Naive thymus-derived CD8-positive, alpha-beta T cell (primary cell): ENCODE data around the gene GPR107. TPM values are rescaled to one million over a fixed set of nuclear protein-coding genes. Genes with fewer than 3 reads are reported as not detected.

ENCODE experiments used
- ATAC-seq, 2 donors: fragments of 150-1000 bp; cut with Tn5 transposase in 1 of 2; sonication (Bioruptor Pico), chemical (Tn5 transposase) in 1 of 2; 1 replicate in 1 of 2; 2 replicates in 1 of 2; pipeline ENCODE4 v1.10.0; 2021; ENCODE audit warnings: mild to moderate bottlenecking in 2 of 2, moderate library complexity in 2 of 2
- POLR2A ChIA-PET: fragments of 350-600 bp; sonication (Branson Sonifier 250); formaldehyde crosslinking; loops from one replicate; lab custom pipeline; 2021; ENCODE audit warnings: antibody characterized with exemption; lab: Charles Lee
- DNase-seq, 10 donors: peaks; one replicate each; pipeline versions ENCODE4 v3.0.0 to v3.0.0-alpha.2; 2020 to 2022
- H3K27ac Mint-ChIP-seq, 10 donors: one replicate each; pipeline ENCODE4 v1.8.0; 2020 to 2022; ENCODE audit warnings: mild to moderate bottlenecking in 10 of 10, mixed read lengths in 10 of 10, moderate library complexity in 4 of 10, inconsistent platforms in 1 of 10
- H3K27me3 Mint-ChIP-seq, 5 donors: one replicate each; pipeline ENCODE4 v1.8.0; 2021 to 2022; ENCODE audit warnings: mixed read lengths in 5 of 5
- H3K36me3 Mint-ChIP-seq, 3 donors: one replicate each; pipeline ENCODE4 v1.8.0; 2020 to 2022; ENCODE audit warnings: mixed read lengths in 3 of 3, mild to moderate bottlenecking in 2 of 3, inconsistent platforms in 1 of 3
- H3K4me1 Mint-ChIP-seq, 4 donors: one replicate each; pipeline ENCODE4 v1.8.0; 2021 to 2022; ENCODE audit warnings: mixed read lengths in 4 of 4
- H3K4me3 Mint-ChIP-seq, 10 donors: one replicate each; pipeline ENCODE4 v1.8.0; 2020 to 2022; ENCODE audit warnings: mild to moderate bottlenecking in 10 of 10, mixed read lengths in 10 of 10, moderate library complexity in 6 of 10, inconsistent platforms in 1 of 10
- H3K9me3 Mint-ChIP-seq, 9 donors: one replicate each; pipeline ENCODE4 v1.8.0; 2020 to 2022; ENCODE audit warnings: mixed read lengths in 9 of 9, mild to moderate bottlenecking in 3 of 9, inconsistent platforms in 1 of 9, moderate library complexity in 1 of 9
- polyA plus RNA-seq, 3 donors: library from polyadenylated mRNA; unstranded; fragments of 300-500 nt; fragmentation: Illumina TruSeq; gene quantifications; one replicate each; pipeline ENCODE4 v1.2.3, GENCODE V29; 2021
- total RNA-seq, 8 experiments: library from RNA in 2 of 8; stranded (reverse) in 2 of 8; gene quantifications; one replicate each; pipeline ENCODE4 v1.2.3 and lab custom pipeline; 2021 to 2026

GPR107 gene
- total and polyA plus RNA-seq, 5 experiments from 2014 or later: 1.4 to 25.3 (median 3.2) TPM

DNA sequence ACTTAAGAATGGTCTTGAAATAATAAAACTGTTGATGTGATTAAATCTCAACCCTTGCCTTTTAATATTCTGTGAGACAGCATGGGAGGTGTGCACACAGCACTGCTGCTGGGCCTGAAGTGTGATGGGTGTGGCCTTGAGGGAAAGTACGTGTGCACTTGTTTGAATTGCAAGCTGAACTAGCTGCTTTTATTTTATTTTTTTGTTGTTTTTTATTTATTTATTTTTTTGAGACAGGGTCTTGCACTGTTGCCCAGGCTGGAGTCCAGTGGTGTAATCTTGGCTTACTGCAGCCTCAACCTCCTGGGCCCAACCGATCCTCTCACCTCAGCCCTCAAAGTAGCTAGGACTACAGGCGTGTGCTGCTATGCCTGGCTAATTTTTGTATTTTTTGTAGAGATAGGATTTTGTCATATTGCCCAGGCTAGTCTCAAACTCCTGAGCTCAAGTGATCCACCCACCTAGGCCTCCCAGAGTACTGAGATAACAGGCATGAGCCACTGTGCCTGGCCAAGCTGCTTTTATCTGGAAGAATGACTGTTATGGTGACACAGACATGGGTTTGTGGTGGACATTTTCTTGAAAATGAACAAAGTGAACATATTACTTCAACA is 58.9 kb downstream of the GPR107 start:
- H3K4me3 Mint-ChIP-seq: no peak overlapping the region
- H3K4me1 Mint-ChIP-seq: peaks cover 5 to 16% (median 8%) of the 10 kb centered on the region in 4 donors
- peaks cover 0 to 46% (median 4%) of the 10 kb centered on the region in 3 donors for H3K36me3 Mint-ChIP-seq
- H3K9me3 Mint-ChIP-seq: no peaks in the 10 kb centered on the region
- POLR2A ChIA-PET: interaction anchor here (0.8 kb wide), 1 partner anchor 19 kb away, joined by 3 read pairs; no protein-coding TSS in a partner anchor
- no peaks in the 10 kb centered on the region for H3K27me3 Mint-ChIP-seq
- peak overlapping the region in 1 of 10 donors; percentile 6 for H3K27ac Mint-ChIP-seq
- DNase-seq (no peak), ATAC-seq (no peak)

DNA sequence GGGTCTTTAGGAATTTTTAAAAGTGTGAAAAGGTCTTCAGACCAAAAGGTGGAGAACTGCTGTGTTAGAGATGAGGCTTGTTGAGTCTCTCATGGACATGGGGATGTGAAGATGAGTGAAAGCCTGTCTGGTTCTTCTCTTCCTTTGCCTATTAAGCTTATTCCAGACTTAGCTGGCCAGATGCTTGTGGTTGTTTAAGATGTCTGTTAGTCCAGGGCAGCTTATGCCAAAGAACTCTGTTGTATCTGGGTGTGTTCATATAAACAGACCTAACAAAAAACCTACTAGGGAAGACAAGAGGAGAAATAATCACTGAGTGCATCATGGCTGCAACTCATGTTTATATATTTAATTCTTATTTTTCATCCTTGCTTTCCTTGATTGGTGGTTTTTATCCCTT is 61.0 kb downstream of the GPR107 start:
- Mint-ChIP-seq H3K4me1 (peaks cover 5 to 11% (median 5%) of the 10 kb centered on the region in 4 donors), H3K27me3 (no peaks in the 10 kb centered on the region), H3K4me3 (no peak overlapping the region), H3K9me3 (no peaks in the 10 kb centered on the region), H3K27ac (no peak overlapping the region), H3K36me3 (peaks cover 0 to 38% (median 4%) of the 10 kb centered on the region in 3 donors)
- POLR2A ChIA-PET: no interaction called here
- no peak for ATAC-seq
- no peak for DNase-seq

DNA sequence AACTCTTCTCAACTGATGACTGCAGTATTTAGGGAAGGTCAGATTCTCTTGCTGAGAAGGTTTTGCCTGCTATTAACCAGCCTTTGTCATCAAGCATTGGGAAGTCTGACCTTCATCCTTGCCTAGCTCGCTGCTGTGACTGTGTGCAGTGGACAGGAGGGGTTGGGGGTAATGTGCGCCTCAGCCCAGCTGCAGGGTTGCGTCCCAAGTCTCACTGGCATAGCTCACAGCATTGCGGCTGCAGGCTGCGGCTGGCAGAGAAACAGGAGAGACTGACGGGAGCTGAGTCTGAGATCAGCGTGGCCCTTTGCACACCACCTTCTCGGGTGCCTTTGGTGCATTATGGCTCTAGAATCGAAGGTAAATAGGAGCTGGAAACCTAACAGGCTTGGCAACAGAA is 62.6 kb downstream of the GPR107 start:
- POLR2A ChIA-PET: no interaction called here
- peaks cover 0 to 40% (median 3%) of the 10 kb centered on the region in 3 donors for H3K36me3 Mint-ChIP-seq
- peak overlapping the region in 1 of 10 donors; percentile 19 for H3K27ac Mint-ChIP-seq

DNA sequence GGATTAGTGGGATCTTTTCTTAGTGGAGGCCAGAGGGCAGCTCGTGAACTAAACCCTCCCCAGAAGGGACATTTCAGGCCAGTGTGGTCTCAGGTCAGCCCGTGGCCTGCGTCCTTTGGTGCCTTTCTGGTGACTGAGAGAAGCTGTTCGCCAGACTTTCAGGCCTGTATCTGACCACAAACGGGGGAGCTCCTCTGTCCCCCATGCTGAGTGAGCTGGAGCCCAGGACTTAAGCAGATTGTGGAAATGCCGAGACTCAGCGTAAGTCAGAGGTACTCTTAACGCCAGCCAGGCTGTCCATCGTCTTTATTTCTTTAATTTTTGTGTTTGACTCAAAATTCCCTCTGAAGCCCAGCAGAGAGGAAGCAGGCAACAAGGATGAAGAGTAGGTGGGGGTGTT is 63.7 kb downstream of the GPR107 start:
- Mint-ChIP-seq H3K9me3 (no peaks in the 10 kb centered on the region), H3K27me3 (no peaks in the 10 kb centered on the region), H3K4me1 (peaks cover 2 to 14% (median 8%) of the 10 kb centered on the region in 4 donors), H3K36me3 (peaks cover 0 to 40% (median 3%) of the 10 kb centered on the region in 3 donors), H3K27ac (no peak overlapping the region), H3K4me3 (no peak overlapping the region)
- POLR2A ChIA-PET: interaction anchor here (0.6 kb wide), 1 partner anchor 465 kb away, joined by 3 read pairs; no protein-coding TSS in a partner anchor
- ATAC-seq (no peak), DNase-seq (no peak)

More for the DNA sequence above, 62.6 kb downstream of the GPR107 start:
- Mint-ChIP-seq H3K27me3 (no peaks in the 10 kb centered on the region), H3K9me3 (no peaks in the 10 kb centered on the region), H3K4me1 (peaks cover 6 to 13% (median 7%) of the 10 kb centered on the region in 4 donors), H3K4me3 (no peak overlapping the region)
- DNase-seq: no peak
- no peak for ATAC-seq

DNA sequence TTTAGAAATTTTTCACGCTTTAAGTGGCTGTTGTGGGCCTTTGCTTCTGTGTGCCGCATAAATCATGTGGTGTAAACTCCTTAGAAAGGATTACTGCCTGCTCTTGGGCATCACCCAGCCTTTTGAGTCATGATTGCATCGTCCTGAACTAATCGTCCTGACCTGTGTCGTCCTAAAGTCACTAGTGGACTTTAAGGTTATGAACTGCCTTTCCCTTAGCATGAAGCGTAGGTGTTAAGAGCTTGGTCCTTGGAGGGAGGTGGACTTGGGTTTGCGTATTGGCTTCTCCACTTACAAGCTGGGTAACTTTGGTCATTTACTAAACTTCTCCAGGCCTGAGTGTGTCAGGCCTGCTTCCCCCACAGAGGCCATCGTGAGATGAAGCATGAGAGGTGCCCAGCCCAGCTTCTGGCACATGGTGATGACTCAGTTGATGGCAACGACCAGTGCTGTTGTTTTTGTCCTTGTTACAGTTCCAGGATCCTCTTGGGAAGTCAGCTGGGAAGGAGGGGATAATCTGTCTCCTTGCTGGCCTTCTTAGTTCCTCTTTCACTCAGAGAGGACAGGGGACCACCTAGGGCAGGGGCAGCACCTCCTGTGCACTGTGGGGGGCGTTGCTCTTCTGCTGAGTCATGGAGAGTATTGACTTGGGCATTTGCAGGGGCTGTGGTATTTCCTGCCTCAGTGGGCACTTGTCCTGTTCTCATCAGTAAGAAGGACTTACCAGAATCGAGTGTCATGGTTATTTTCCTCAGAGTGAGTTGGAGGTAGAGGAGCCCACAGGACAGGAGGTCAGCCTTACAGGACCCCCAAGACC is 64.3 kb downstream of the GPR107 start:
- DNase-seq (no peak), ATAC-seq (no peak)
- Mint-ChIP-seq H3K36me3 (peaks cover 0 to 46% (median 3%) of the 10 kb centered on the region in 3 donors), H3K9me3 (no peaks in the 10 kb centered on the region), H3K27ac (no peak overlapping the region), H3K27me3 (no peaks in the 10 kb centered on the region), H3K4me1 (peaks cover 2 to 14% (median 8%) of the 10 kb centered on the region in 4 donors), H3K4me3 (no peak overlapping the region)
- POLR2A ChIA-PET: interaction anchor here (0.6 kb wide), 1 partner anchor 465 kb away, joined by 3 read pairs; no protein-coding TSS in a partner anchor

DNA sequence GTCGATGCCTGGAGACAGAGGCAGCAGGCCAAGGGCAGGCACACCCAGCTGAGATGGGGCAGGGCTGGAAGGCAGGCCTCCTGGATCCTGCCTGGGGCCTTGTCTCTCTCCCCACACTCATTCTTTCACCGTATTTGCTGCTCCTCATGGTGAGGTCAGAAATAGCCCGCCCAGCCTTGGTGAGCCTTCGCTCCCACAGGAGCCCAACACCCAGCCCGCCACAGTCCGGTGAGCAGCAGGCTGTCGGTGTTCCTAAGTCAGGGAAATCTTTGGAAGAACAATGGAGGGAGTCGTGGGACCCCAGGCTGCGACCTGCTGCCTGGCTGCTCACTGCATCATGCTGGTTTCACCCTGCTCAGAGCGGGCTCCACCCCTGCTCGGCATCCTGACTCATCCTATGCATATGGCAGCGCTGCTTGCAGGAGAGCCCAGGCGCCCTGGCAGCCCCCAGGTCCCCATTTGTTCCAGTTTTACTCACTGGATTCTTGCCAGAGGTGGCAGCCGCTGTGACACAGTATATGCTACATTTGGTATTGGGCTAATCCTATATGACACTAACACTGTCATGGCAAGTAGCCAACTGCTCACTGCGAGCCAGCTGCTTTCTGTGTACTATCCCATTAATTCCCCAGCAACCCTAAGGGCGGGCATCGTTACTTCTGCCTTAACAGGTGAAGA is 65.3 kb downstream of the GPR107 start:
- Mint-ChIP-seq H3K9me3 (no peaks in the 10 kb centered on the region), H3K27ac (peak overlapping the region in 3 of 10 donors; percentile 6 to 24 (median 20)), H3K36me3 (peaks cover 0 to 46% (median 3%) of the 10 kb centered on the region in 3 donors), H3K27me3 (no peaks in the 10 kb centered on the region), H3K4me1 (peaks cover 2 to 16% (median 8%) of the 10 kb centered on the region in 4 donors), H3K4me3 (no peak overlapping the region)
- DNase-seq: no peak
- POLR2A ChIA-PET: no interaction called here
- ATAC-seq: no peak

DNA sequence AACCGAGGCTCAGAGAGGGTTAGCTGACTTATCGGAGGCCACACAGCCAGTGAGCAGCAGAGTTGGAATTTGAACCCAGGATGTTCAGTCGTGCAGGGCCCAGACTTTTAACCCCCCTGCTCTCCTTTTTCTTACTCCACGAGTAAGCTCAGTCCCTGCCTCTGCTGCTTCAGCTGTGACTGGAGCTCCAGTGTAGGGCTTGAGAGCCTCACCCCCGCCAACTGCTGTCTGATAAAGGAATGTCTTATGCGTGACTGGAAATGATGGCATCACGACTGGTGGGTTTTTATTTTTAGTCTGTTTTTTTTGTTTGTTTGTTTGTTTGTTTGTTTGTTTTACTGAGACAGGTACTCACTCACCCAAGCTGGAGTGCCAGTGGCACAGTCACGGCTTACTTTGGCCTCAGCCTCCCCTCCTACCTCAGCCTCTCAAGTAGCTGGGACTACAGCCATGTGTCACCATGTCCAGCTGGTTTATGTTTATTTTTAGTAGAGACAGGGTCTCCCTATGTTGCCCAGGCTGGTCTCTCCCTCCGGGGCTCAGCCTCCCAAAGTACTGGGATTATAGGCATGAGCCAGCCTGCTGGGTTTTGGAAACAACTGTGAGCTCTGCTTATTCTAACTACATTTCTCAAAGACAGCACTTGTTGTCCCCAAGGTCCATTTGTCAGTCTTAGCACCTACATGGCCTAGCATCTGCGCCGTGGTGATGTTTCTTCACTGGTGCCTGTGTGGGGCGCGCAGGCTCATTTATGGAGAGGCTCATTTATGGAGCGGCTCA is 66.0 kb downstream of the GPR107 start:
- no peak for DNase-seq
- H3K4me3 Mint-ChIP-seq: no peak overlapping the region
- H3K27me3 Mint-ChIP-seq: no peaks in the 10 kb centered on the region
- POLR2A ChIA-PET: no interaction called here
- peaks cover 0 to 49% (median 3%) of the 10 kb centered on the region in 3 donors for H3K36me3 Mint-ChIP-seq
- no peaks in the 10 kb centered on the region for H3K9me3 Mint-ChIP-seq
- peaks cover 2 to 17% (median 8%) of the 10 kb centered on the region in 4 donors for H3K4me1 Mint-ChIP-seq
- no peak for ATAC-seq
- peak overlapping the region in 8 of 10 donors; percentile 52 to 81 (median 68) for H3K27ac Mint-ChIP-seq

DNA sequence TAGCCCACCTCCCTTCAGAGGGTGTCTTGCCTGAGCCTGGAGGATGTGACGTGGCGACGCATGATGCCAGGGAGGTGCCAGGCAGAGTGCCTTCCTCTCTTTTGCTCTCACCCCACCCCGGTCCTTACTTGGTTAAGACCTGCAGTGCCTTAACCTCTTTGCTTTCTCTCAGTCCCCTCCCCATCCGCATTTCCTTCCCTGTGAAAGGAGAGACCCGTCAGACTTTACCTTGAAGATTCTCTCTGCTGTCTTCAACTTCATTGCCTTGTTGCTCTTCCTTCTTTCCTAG is 66.5 kb downstream of the GPR107 start:
- H3K36me3 Mint-ChIP-seq: peaks cover 0 to 47% (median 0%) of the 10 kb centered on the region in 3 donors
- no peaks in the 10 kb centered on the region for H3K27me3 Mint-ChIP-seq
- H3K4me3 Mint-ChIP-seq: peak overlapping the region in 5 of 10 donors; percentile 38 to 74 (median 48)
- ATAC-seq (peak; percentile 59 to 95), DNase-seq (peak in 4 of 10 donors; percentile 17 to 40 (median 34))
- no peaks in the 10 kb centered on the region for H3K9me3 Mint-ChIP-seq
- peak overlapping the region in 9 of 10 donors; percentile 45 to 91 (median 66) for H3K27ac Mint-ChIP-seq
- peaks cover 2 to 17% (median 8%) of the 10 kb centered on the region in 4 donors for H3K4me1 Mint-ChIP-seq
- POLR2A ChIA-PET: no interaction called here

DNA sequence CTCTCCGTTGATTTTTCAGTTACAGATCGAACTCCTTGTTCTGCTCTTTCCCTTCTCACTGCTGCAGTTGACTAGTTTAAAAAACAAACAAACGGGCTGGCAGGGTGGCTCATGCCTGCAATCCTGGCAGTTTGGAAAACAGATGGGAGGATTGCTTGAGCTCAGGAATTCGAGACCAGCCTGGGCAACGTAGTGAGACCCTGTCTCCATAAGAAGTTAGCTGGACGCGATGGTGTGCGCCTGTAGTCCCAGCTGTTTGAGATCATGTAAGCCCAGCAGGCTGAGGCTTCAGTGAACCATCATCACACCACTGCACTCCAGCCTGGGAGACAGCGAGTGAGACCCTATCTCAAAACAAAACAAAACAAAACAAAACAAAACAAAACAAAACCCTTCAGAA is 67.1 kb downstream of the GPR107 start:
- DNase-seq (no peak), ATAC-seq (no peak)
- POLR2A ChIA-PET: no interaction called here
- Mint-ChIP-seq H3K27ac (peak overlapping the region in 6 of 10 donors; percentile 45 to 91 (median 63)), H3K4me1 (peaks cover 3 to 17% (median 8%) of the 10 kb centered on the region in 4 donors), H3K36me3 (peaks cover 0 to 43% (median 0%) of the 10 kb centered on the region in 3 donors), H3K9me3 (no peaks in the 10 kb centered on the region), H3K27me3 (no peaks in the 10 kb centered on the region), H3K4me3 (peak overlapping the region in 4 of 10 donors; percentile 38 to 68 (median 44))

DNA sequence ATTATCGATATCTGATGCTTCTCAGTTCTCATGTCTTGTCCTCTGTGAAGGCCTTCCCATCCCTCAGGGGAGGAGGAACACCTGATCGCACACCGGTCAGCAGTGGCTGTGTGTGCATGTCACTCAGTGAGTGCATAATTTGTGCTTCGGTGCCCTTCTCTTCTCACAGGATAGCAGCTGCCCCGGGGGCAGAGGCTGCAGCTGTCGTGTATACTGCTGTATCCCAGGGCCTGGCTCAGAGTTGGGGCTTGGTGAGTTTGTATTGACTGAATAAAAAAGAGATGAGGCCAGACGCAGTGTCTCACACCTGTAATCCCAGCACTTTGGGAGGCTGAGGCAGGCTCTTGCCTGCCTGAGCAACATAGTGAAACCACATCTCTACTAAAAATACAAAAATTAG is 68.8 kb downstream of the GPR107 start:
- POLR2A ChIA-PET: interaction anchor here (0.7 to 1.0 kb wide), 2 partner anchors 14 to 383 kb away, joined by 3 read pairs; no protein-coding TSS in a partner anchor
- H3K9me3 Mint-ChIP-seq: no peaks in the 10 kb centered on the region
- H3K27ac Mint-ChIP-seq: peak overlapping the region in 1 of 10 donors; percentile 15
- H3K27me3 Mint-ChIP-seq: no peaks in the 10 kb centered on the region
- ATAC-seq: no peak
- peaks cover 16 to 30% (median 18%) of the 10 kb centered on the region in 4 donors for H3K4me1 Mint-ChIP-seq
- DNase-seq: no peak
- no peak overlapping the region for H3K4me3 Mint-ChIP-seq
- H3K36me3 Mint-ChIP-seq: peaks cover 0 to 40% (median 2%) of the 10 kb centered on the region in 3 donors

DNA sequence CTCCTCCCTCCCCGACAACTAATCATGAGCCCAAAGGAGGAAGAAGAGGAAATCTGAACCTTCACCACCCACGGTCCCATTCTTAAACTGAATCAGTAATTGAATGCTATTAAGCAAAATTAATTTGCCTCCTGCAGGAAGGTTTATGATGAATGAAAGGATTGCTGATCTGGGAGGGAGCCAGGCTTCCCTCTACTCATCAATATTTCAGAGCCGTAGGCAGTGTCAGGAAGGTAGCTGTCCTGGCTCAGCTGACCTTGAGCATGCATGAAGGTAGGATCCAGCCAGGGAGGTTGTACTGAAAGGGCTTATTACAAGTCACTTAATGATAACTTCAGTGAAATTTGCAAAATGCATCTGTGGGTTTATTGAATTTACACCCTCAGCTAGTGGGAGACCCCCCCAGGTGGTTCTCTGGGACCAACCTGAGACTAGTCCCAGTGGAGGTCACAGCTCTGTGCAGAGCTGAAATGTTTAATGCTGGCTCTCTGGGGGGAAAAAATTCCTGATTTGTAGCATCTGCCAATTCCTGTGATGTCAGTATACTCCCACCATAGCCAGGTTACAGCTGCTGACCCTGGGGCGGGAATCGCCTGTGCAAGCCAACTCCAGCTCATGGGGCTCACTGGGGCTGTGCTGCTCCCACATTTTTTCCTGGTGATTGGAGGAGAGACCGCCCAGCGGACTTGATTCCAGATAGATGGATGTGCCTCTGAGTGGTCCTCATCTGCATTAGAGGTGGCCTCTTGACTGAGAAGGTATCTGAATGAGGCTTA is 70.6 kb downstream of the GPR107 start:
- peaks cover 0 to 32% (median 2%) of the 10 kb centered on the region in 3 donors for H3K36me3 Mint-ChIP-seq
- POLR2A ChIA-PET: no interaction called here
- no peak overlapping the region for H3K4me3 Mint-ChIP-seq
- H3K4me1 Mint-ChIP-seq: peaks cover 28 to 47% (median 35%) of the 10 kb centered on the region in 4 donors
- DNase-seq (no peak), ATAC-seq (no peak)
- no peak overlapping the region for H3K27ac Mint-ChIP-seq
- no peaks in the 10 kb centered on the region for H3K9me3 Mint-ChIP-seq
- H3K27me3 Mint-ChIP-seq: no peaks in the 10 kb centered on the region
